ENCODE measurements around the gene BRD3OS. TPM values are rescaled to one million over a fixed set of nuclear protein-coding genes. Genes with fewer than 3 reads are reported as not detected.

The BRD3OS gene
- total and polyA plus RNA-seq, 2 of the 13 experiments (the other 11 are each of a cell fraction or from before 2014, with no cell fraction given) = 4.9 to 5.7 TPM

GRCh38 chr9:133979921-133980863, 45.1 kb upstream of the BRD3OS start (continued):
- TF ChIP-seq CBX2 (IDR thresholded peaks at IDR 0.05; ENCODE audit: low read depth, low read length) (no peak), CBX2 (CRISPR knock-in tag; IDR thresholded peaks at IDR 0.05; ENCODE audit: low read depth) (no peak), HDAC1 (CRISPR knock-in tag; IDR thresholded peaks at IDR 0.05) (peak; percentile 26; the same call in 1 of the 2 replicates), ZNF136 (CRISPR knock-in tag; IDR thresholded peaks at IDR 0.05; ENCODE audit: low read depth) (no peak), ZNF562 (CRISPR knock-in tag; IDR thresholded peaks at IDR 0.05; ENCODE audit: borderline replicate concordance) (no peak), ZNF782 (CRISPR knock-in tag; IDR thresholded peaks at IDR 0.05; ENCODE audit: borderline replicate concordance) (no peak), ZFAT (CRISPR knock-in tag; conservative IDR thresholded peaks at IDR 0.05) (no peak), ZFP82 (CRISPR knock-in tag; IDR thresholded peaks at IDR 0.05; ENCODE audit: borderline replicate concordance) (0 out of 2 replicates have a peak, but pooled peaks have one; percentile 13), PCBP1 (IDR thresholded peaks at IDR 0.05; ENCODE audit: borderline replicate concordance, low read depth, low read length) (no peak), UBTF (CRISPR knock-in tag; IDR thresholded peaks at IDR 0.05) (no peak), ZNF30 (CRISPR knock-in tag; IDR thresholded peaks at IDR 0.05) (no peak), ZNF761 (CRISPR knock-in tag; conservative IDR thresholded peaks at IDR 0.05) (no peak), ZBTB49 (CRISPR knock-in tag; IDR thresholded peaks at IDR 0.05; ENCODE audit: borderline replicate concordance) (no peak), ZNF597 (CRISPR knock-in tag; IDR thresholded peaks at IDR 0.05) (no peak), ZNF263 (CRISPR knock-in tag; IDR thresholded peaks at IDR 0.05) (no peak), SMC3 (IDR thresholded peaks at IDR 0.05; ENCODE audit: low read length) (no peak), ZNF296 (CRISPR knock-in tag; conservative IDR thresholded peaks at IDR 0.05) (no peak; the same call in none of the 2 replicates), FOXM1 (CRISPR knock-in tag; IDR thresholded peaks at IDR 0.05) (no peak), ESRRA (CRISPR knock-in tag; IDR thresholded peaks at IDR 0.05; ENCODE audit: low read depth) (no peak), SMAD9 (CRISPR knock-in tag; IDR thresholded peaks at IDR 0.05) (no peak), TERF1 (CRISPR knock-in tag; IDR thresholded peaks at IDR 0.05) (no peak), JUNB (CRISPR knock-in tag; IDR thresholded peaks at IDR 0.05; ENCODE audit: borderline replicate concordance) (no peak), NFRKB (IDR thresholded peaks at IDR 0.05) (no peak), JUND (CRISPR knock-in tag; IDR thresholded peaks at IDR 0.05) (no peak)
